ENCODE measurements around the gene PDE11A.

- TF ChIP-seq TAF1 (IDR thresholded peaks at IDR 0.05; ENCODE audit: borderline replicate concordance, insufficient read depth, low read length), result no peak
- no peak for TF ChIP-seq POLR2AphosphoS5 (IDR thresholded peaks at IDR 0.05; ENCODE audit: low read depth, low read length)
- no peak for TF ChIP-seq SIN3A (IDR thresholded peaks at IDR 0.05; ENCODE audit: borderline replicate concordance, insufficient read depth, low read length)
These were observed 446.6 kb downstream of the PDE11A start for GRCh38 chr2:177625744-177626650.
